T1000 (cell line): ENCODE measurements around the gene NFAT5.
A peak's percentile ranks its signal among the peaks of the same experiment; 100 is the strongest.
"Not testable (repeated sequence)": the region's sequence is repeated elsewhere in the genome, so short reads cannot be mapped to it uniquely, and the experiment has no call there.

Source experiments
- DNase-seq: peaks from one replicate; lab custom pipeline; 2025; ENCODE audit warnings: mixed read lengths; lab: John Stamatoyannopoulos, UW

Gene NFAT5

GRCh38 chr16:69707920-69708683, 142.3 kb downstream of the NFAT5 start:
- DNase-seq, result no peak

DNA sequence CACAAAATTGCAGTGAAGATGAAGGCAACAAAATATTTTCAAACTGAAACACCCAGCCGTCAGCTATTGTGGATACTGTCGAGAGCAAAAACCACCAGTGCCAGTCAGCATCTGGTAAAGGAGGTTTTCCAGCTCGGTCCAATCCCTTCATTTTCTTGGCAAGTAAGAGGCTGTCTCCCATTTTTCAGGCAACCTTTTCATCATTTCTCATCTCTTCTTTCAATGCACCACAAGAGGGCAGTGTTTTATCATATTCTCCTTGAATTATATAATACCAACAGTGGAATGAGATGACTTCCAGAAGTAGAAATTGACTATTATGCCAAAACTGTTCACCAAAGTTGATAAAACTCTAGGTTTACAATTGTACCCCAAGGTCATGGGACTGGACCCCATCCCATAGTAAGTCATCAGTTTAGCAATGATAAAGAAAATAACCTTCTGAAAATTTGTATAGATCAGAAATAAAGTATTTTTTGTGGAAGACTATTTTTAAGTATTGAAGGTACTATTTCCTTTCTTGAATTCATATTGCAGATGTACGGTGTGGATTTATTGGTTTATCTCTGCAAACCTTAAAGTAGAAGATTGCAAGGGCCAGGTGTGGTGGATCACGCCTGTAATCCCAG, 143.8 kb downstream of the NFAT5 start:
- no peak for DNase-seq

DNA sequence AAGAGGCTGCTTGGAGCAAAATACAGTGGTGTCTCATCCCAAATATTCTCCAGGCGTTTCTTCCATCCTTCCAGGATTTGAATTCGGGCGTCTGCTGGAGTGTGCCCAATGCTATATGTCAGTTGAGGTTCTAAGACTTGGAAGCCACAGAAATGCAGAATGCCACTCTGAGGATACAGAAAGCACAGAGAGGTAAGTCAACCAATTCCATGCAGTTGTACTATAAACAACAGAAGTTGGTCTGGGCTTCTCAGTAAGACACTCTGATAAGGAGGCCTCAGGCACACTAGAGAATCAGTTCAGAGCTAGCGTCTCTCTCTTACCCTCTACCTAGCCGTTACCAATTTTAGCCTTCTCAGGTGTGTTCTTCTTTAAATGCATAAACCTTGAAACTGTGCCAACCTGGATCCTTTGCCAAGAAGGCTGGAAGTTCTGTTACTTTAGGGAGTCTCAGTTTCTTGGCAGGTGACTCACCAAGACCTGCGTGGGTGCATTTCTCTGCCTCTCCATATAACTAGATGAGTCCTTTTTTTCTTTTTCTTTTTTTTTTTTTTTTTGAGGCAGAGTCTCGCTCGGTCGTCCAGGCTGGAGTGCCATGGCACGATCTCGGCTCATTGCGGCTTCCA, 145.5 kb downstream of the NFAT5 start:
- DNase-seq, result no peak

- no peak for DNase-seq
Measured at GRCh38 chr16:69712277-69712676, 146.5 kb downstream of the NFAT5 start.

- no peak for DNase-seq
Measured at GRCh38 chr16:69712914-69713581, 147.3 kb downstream of the NFAT5 start.

DNA sequence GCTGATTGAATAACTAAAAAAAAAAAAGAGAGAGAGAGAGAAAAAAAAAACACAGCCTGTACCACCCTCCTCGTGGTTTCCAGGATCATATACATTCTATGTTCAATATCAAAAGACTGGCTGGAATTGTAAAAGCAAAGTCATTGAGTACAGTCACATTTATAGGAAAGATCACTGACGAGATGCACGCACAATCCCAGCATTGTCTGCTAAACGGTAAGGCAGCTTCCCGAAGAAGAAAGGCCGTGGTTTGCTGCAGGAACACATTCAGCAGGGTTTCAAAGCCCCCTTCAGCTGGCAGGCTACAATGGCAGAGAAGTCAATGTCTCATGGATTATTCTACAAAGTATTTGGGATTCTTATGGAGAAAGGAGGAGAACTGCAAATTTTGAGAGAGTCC, 151.3 kb downstream of the NFAT5 start:
- no peak for DNase-seq

- no peak for DNase-seq
Measured at GRCh38 chr16:69718111-69718764, 152.5 kb downstream of the NFAT5 start.

DNA sequence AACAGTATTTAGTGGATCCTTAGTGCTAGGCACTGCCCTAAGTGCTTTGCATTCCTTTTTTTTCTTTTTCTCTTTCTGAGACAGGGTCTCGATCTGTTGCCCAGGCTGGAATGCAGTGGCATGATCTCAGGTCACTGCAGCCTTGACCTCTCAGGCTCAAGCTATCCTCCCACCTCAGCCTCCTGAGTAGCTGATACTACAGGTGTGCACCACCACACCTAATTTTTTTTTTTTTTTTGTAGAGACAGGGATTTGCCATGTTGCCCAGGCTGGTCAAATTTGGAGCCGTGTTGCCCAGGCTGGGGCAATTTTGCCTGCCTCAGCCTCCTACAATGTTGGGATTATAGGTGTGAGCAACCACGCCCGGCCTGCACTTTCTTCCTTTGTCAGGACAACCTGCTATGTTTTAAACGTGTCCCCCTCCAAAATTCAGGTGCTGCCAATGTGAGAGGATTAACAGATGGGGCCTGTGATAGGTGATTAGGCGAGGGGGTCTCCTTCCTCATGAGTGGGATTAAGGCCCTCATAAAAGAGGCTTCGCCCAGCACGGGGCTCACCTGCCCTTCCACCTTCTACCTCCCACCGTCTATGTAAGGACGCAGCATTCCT, 155.2 kb downstream of the NFAT5 start:
- no peak for DNase-seq

DNA sequence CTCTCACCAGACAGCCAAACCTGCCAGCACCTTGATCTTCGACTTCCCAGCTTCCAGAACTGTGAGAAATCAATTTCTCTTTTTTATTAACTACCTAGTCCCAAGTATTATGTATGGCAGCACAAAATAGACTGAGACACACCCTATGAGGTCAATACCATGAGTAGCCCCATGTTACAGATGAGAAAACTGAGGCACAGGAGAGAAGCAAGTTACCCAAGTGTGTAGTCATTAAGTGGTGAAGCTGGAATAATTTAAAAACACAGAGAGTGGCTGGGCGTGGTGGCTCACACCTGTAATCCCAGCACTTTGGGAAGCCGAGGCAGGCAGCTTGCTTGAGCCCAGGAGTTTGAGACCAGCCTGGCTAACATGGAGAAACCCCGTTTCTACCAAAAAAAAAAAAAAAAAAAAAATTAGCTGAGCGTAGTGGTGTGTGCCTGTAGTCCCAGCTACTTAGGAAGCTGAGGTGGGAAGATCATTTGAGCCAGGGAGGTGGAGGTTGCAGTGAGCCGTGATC, 155.7 kb downstream of the NFAT5 start:
- no peak for DNase-seq

GRCh38 chr16:69724414-69724873, 158.7 kb downstream of the NFAT5 start:
- DNase-seq, result no peak

GRCh38 chr16:69724981-69725479, 159.3 kb downstream of the NFAT5 start:
- DNase-seq, result no peak

- no peak for DNase-seq
Measured at GRCh38 chr16:69725480-69726312, 159.9 kb downstream of the NFAT5 start.

- peak; percentile 94 for DNase-seq
Measured at GRCh38 chr16:69726313-69727060, 160.7 kb downstream of the NFAT5 start, which contains the start of gene NQO1. Gene NQO1, minus strand, starts transcription at chr16:69726560. Its CDS starts 121 bp downstream, at chr16:69726439.

DNA sequence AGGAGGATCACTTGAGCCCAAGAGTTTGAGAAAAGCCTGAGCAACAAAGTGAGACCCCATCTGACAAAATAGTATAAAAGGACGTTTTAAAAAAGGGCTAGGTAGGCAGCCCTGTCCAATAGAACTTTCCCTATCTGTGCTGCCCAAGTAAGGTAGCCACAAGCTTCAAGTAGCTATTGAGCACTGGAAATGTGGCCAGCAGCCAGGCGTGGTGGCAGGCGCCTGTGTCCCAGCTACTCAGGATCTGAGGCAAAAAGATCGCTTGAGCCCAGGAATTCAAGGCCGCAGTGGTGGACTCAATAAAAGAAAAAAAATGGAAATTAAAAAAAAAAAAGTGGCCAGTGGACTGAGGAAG, 162.1 kb downstream of the NFAT5 start:
- DNase-seq, result no peak

DNA sequence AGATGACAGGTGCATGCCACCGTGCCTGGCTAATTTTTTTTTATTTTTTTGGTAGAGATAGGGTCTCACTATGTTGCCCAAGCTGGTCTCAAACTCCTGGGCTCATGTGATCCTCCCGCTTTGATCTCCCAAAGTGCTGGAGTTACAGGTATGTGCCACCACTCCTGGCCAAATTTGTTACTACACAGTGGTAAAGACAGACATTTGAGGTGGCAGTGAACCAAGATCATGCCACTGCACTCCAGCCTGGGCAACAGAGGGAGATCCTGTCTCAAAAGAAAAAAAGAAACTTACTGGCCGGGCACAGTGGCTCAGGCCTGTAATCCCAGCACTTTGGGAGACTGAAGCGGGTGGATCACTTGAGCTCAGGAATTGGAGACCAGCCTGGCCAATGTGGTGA, 163.3 kb downstream of the NFAT5 start:
- DNase-seq, result not testable (repeated sequence)

DNA sequence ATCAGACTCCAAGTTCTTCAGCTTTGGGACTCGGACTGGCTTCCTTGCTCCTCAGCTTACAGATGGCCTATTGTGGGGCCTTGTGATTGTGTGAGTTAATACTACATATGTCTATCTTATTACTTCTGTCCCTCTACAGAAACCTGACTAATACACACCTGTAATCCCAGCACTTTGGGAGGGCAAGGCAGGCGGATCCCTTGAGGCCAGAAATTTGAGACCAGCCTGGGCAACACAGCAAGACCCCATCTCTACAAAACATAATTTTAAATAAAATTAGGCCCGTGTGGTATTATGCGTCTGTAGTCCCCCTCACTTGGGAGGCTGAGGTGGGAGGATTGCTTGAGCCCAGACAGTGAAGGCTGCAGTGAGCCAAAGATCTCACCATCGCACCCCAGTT, 165.5 kb downstream of the NFAT5 start:
- DNase-seq, result not testable (repeated sequence)

DNA sequence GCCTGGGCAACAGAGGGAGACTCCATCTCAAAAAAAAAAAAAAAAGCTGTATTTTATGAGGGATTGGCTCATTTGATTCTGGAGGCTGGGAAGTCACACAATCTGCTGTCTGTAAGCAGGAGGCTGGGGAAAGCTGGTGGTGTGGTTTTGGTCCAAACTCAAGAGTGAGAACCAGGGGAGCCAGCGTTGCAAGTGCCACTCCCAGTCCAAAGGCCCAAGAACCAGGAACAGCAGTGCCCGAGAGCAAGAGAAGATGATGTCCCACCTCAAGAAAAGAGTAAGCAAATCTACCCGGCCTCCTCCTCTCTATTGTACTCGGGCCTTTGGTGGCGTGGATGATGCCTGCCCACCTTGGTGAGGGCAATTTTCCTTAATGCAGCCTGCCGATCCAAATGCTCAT, 166.3 kb downstream of the NFAT5 start:
- DNase-seq, result no peak

DNA sequence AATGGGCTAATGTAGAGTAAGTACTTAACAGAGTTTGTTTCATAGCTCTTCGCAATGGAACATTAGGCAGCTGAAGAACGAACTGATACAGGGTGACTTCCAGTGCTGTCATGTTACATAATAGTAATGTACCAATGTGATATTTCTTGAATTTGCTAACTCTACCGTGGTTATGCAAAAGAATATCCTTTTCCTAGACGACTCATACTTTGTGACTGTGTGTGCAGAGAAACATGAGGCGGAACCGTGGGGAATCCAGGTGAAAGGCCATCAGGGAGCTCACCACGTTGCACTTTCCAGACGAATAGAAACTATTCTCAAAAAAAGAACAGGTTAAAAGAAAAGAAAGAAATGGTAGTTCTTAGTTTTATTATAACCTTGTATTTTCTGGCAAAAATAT, 175.8 kb downstream of the NFAT5 start:
- no peak for DNase-seq
